Spinal cord (tissue), 10 donors: Measurements from ENCODE around the gene CCN2. TPM values are rescaled to one million over a fixed set of nuclear protein-coding genes. Genes with fewer than 3 reads are reported as not detected.
"Not testable (repeated sequence)": the region's sequence is repeated elsewhere in the genome, so short reads cannot be mapped to it uniquely, and the experiment has no call there.

Experiments used
- DNase-seq, 6 donors: peaks; one replicate each; pipeline versions ENCODE4 v3.0.0 to v3.0.0-alpha.2; 2013 to 2015; ENCODE audit warnings: low spot score in 6 of 6, low read depth in 4 of 6
- H3K27ac ChIP-seq: one replicate; pipeline ENCODE4 v1.5.1; 2013; ENCODE audit warnings: low read depth, low read length, control low read depth
- H3K27me3 ChIP-seq: one replicate; pipeline ENCODE4 v1.6.1; 2013; ENCODE audit warnings: low read length; ENCODE audit not compliant: control insufficient read depth, insufficient read depth
- H3K36me3 ChIP-seq: one replicate; pipeline ENCODE4 v1.6.1; 2013; ENCODE audit warnings: low read length; ENCODE audit not compliant: control insufficient read depth, insufficient read depth
- H3K4me1 ChIP-seq: one replicate; pipeline ENCODE4 v1.6.1; 2013; ENCODE audit warnings: low read length; ENCODE audit not compliant: control insufficient read depth, insufficient read depth
- H3K4me3 ChIP-seq: one replicate; pipeline ENCODE4 v1.5.1; 2013; ENCODE audit warnings: low read depth, low read length, control low read depth
- H3K9me3 ChIP-seq: one replicate; pipeline ENCODE4 v1.6.1; 2013; ENCODE audit warnings: low read length; ENCODE audit not compliant: control insufficient read depth, insufficient read depth
- WGBS: methylation state at CpG from one replicate; pipeline ENCODE4 v1.1.5; 2013; ENCODE audit warnings: missing lambda C conversion rate; ENCODE audit not compliant: insufficient coverage; 5-methylcytosine and 5-hydroxymethylcytosine counted together
- polyA plus RNA-seq, 2 donors: library from polyadenylated mRNA; unstranded; fragments of 120-200 nt; gene quantifications; one replicate each; pipeline ENCODE4 v1.2.1, GENCODE V29; 2013; ENCODE audit not compliant: insufficient read length in 2 of 2
- total RNA-seq, 2 donors: library from RNA; depleted of rRNA in 1 of 2; stranded (reverse); fragments of 120-200 nt in 1 of 2; fragments of >200 nt in 1 of 2; gene quantifications; one replicate each; pipeline versions ENCODE4 v1.2.3 to v1.2.4, GENCODE V29; 2013 to 2014
- donor health status: healthy.

The CCN2 gene
- total and polyA plus RNA-seq, 4 donors, result 16.3 to 86.8 (median 32.0) TPM

DNA sequence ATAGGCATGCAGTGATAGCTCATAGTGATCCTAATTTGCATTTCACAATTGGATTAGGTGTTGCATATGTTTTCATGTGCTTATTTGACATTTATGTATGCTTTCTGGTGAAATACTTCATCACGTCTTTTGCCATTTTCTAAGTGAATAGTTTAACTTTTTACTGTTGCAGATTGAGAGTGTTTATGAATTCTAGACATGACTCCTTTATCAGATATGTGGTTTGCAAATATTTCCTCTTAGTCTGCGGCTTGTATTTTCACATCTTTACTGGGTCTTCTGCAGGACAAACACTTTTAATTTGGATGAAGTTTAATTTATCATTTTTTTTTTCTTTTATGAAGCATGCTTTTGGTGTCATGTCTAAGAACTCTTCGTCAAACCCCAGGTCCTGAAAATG lies 39.2 kb downstream of the CCN2 start:
- no CpG with 5 or more reads among the region's 3 CpGs for WGBS
- Histone ChIP-seq H3K27ac (no peak overlapping the region), H3K9me3 (no peaks in the 10 kb centered on the region), H3K4me1 (no peaks in the 10 kb centered on the region), H3K27me3 (no peaks in the 10 kb centered on the region), H3K4me3 (no peak overlapping the region), H3K36me3 (no peaks in the 10 kb centered on the region)
- DNase-seq, result no peak

DNA sequence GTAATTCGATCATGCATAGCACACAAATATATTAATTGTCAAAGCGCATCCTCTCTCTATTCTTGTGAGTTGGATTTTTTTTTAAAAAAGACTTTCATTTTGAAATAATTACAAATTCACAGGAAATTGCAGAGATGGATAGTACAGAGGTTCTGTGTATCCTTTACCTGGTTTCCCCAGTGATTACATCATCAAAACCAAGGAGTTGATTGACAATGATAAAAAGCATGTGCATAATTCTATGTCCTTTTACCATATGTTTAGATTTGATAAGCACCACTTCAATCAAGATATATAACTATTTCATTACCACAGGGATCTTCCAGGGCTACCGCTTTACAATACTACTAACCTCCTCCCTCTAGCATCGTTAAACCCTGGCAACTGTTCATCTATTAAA lies 40.2 kb downstream of the CCN2 start:
- H3K4me3 ChIP-seq, result no peak overlapping the region
- H3K27ac ChIP-seq, result no peak overlapping the region
- H3K4me1 ChIP-seq, result no peaks in the 10 kb centered on the region
- H3K9me3 ChIP-seq, result no peaks in the 10 kb centered on the region
- no peaks in the 10 kb centered on the region for H3K36me3 ChIP-seq
- no CpG with 5 or more reads among the region's 4 CpGs for WGBS
- DNase-seq, result no peak
- no peaks in the 10 kb centered on the region for H3K27me3 ChIP-seq

DNA sequence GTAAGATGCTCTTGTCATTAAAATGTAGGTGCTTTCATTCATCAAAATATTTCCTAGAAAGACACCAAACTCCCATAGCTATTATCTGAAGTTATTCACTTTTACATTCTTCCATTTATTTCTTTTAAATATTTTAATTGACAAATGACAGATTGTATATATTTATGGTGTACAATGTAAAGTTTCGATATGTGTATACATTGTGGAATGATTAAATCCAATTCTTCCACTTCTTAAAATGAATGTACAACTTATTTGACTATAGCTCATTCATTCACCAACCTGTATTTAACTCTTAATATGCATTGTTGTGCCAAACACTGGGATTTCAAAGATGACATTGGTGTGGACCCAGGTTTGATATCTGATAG lies 41.0 kb downstream of the CCN2 start:
- Histone ChIP-seq H3K9me3 (no peaks in the 10 kb centered on the region), H3K4me1 (no peaks in the 10 kb centered on the region), H3K36me3 (no peaks in the 10 kb centered on the region), H3K27ac (no peak overlapping the region), H3K27me3 (no peaks in the 10 kb centered on the region), H3K4me3 (no peak overlapping the region)
- no CpG with 5 or more reads among the region's 1 CpG for WGBS
- DNase-seq, result no peak

DNA sequence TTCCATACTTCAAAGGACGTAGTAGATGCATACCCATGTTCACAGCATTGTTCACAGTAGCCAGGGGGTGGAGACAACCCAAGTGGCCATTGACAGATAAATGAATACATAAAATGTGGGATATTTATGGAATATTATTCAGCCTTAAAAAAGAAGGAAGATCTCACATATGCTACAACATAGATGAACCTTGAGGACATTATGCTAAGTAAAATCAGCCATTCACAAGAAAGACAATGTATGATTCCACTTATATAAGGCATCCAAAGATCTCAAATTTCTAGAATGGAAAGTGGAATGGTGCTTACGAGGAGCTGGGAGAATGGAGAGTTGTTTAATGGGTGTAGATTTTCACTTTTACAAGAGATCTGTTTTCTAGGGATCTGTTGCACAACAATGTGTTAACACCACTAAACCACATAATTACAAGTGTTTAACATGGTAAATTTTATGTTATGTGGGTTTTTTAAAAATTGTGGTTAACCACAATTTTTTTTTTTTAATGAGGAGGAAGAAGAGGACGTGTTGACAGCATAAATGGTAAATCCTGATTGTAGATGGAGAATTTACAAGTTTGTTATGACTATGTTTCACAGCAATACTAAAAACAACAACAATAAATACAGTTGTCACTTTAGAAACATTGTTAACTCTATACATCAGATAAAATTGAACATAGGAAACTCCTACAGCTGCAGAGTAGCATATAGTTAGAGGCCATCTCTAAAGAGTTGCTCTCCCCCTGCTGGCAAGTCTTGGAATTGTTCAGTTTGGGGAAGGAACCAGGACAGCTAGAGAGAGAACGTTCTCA lies 41.6 kb downstream of the CCN2 start:
- H3K36me3 ChIP-seq, result no peaks in the 10 kb centered on the region
- no peaks in the 10 kb centered on the region for H3K9me3 ChIP-seq
- no peak overlapping the region for H3K4me3 ChIP-seq
- no CpG with 5 or more reads among the region's 4 CpGs for WGBS
- no peaks in the 10 kb centered on the region for H3K27me3 ChIP-seq
- H3K4me1 ChIP-seq, result no peaks in the 10 kb centered on the region
- peak; percentile 38 to 93 (median 72) for DNase-seq
- no peak overlapping the region for H3K27ac ChIP-seq

DNA sequence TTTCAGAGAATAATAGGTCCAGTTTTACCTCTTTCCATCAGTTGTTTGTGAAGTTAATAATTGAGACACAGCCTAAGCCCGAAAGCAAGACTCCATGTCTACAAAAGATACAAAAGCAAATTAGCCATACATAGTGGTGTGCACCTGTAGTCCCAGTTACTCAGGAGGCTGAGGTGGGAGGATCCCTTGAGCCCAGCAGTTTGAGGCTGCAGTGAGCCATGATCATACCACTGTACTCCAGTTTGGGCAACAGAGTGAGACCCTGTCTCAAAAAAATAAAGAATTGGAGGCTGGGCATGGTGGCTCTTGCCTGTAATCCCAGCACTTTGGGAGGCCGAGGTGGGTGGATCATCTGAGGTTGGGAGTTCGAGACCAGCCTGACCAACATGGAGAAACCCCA lies 42.4 kb downstream of the CCN2 start:
- not testable (repeated sequence) for H3K36me3 ChIP-seq, H3K27me3 ChIP-seq, DNase-seq, H3K27ac ChIP-seq, H3K4me1 ChIP-seq, H3K4me3 ChIP-seq, H3K9me3 ChIP-seq
- WGBS, result no CpG with 5 or more reads among the region's 3 CpGs

DNA sequence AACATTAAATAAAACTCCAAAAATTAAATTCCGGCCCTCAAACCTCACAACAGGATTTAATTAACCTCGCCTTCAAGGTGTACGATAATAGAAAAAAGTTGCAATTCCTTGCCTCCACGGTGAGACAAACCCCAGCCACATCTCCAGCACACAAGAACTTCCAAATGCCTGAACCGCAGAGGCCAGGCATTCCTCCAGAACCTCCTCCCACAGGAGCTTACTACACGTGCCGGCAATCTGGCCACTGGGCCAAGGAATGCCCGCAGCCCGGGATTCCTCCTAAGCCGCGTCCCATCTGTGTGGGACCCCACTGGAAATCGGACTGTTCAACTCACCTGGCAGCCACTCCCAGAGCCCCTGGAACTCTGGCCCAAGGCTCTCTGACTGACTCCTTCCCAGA lies 47.4 kb downstream of the CCN2 start:
- 100% methylated on average over 2 of the region's 12 CpGs for WGBS
- not testable (repeated sequence) for H3K4me1 ChIP-seq, H3K4me3 ChIP-seq, H3K27ac ChIP-seq, H3K27me3 ChIP-seq, DNase-seq, H3K9me3 ChIP-seq, H3K36me3 ChIP-seq

DNA sequence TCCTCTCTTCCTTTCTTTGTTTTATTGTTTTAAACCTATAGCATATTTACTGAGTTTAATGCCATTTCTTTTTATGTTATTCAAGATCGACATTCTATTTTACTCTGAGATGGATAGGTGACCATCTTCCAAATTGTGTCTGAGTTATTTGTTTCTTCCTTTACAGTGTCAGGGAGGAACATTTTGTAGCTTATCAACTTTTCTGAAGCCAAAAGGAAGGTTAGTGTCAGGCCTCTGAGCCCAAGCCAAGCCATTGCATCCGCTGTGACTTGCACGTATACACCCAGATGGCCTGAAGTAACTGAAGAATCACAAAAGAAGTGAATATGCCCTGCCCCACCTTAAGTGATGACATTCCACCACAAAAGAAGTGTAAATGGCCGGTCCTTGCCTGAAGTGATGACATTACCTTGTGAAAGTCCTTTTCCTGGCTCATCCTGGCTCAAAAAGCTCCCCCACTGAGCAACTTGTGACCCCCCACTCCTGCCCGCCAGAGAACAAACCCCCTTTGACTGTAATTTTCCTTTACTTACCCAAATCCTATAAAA lies 49.8 kb downstream of the CCN2 start:
- not testable (repeated sequence) for H3K36me3 ChIP-seq, H3K27ac ChIP-seq, DNase-seq, H3K9me3 ChIP-seq, H3K4me1 ChIP-seq, H3K27me3 ChIP-seq, H3K4me3 ChIP-seq
- WGBS, result 100% methylated on average over 2 of the region's 5 CpGs

DNA sequence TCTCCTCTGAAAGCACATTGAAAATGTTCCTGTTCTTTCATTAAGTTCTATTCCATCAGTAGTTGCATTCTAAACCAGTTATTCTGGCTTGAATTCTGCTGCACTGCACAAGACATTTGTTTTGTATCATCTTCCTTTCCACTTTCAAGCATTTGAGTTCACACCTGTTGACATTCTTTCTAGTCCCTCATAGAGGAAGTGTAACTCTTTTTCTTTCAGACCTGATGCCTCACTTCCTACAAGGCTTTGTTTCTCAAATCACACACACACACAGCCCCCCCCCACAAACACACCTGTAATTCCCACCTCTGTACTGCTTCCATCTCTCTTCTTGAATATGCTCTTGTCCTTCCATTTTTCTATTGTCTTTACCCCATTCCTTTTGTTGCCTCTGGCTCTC lies 50.9 kb downstream of the CCN2 start:
- H3K27ac ChIP-seq, result no peak overlapping the region
- no peaks in the 10 kb centered on the region for H3K9me3 ChIP-seq
- no peak overlapping the region for H3K4me3 ChIP-seq
- H3K27me3 ChIP-seq, result no peaks in the 10 kb centered on the region
- no peaks in the 10 kb centered on the region for H3K36me3 ChIP-seq
- DNase-seq, result no peak
- no peaks in the 10 kb centered on the region for H3K4me1 ChIP-seq

DNA sequence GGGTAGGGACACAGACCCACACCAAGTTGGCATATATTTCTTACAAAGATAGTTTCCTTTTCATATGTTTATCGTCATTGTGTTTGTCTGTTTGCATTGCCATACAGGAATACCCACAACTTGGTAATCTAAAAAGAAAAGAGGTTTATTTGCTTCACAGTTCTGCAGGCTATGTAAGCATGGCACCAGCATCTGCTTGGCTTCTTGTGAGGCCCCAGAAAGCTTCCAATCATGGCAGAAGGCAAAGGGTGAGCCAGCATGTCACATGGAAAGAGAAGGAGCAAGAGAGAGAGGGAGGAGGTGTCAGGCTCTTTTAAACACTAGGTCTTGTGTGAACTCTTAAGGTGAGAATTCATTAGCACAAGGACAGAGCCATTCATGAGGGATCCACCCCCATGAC lies 52.5 kb downstream of the CCN2 start:
- Histone ChIP-seq H3K27ac (no peak overlapping the region), H3K27me3 (no peaks in the 10 kb centered on the region), H3K9me3 (no peaks in the 10 kb centered on the region), H3K36me3 (no peaks in the 10 kb centered on the region), H3K4me1 (no peaks in the 10 kb centered on the region), H3K4me3 (no peak overlapping the region)
- no peak for DNase-seq
- no CpG with 5 or more reads among the region's 1 CpG for WGBS
